ENCODE results near the gene ROBO1. TPM values are rescaled to one million over a fixed set of nuclear protein-coding genes. Genes with fewer than 3 reads are reported as not detected.

The ROBO1 gene
- total and polyA plus RNA-seq, 2 donors from 2014 or later, result 2.1 to 22.1 TPM

GRCh38 chr3:78589778-78590177 is 1178.0 kb downstream of the ROBO1 start:
- Histone ChIP-seq H3K4me1 (ENCODE audit: control insufficient read depth in 2 of 3, insufficient read depth in 2 of 3, low read depth in 1 of 3, low read length in 3 of 3) (no peaks in the 10 kb centered on the region), H3K4me3 (ENCODE audit: low read length in 3 of 3) (no peak overlapping the region), H3K36me3 (ENCODE audit: control insufficient read depth in 2 of 3, insufficient read depth in 3 of 3, low read length in 3 of 3) (no peaks in the 10 kb centered on the region), H3K9ac (ENCODE audit: low read length in 3 of 3) (no peak overlapping the region), H3K9me3 (ENCODE audit: control insufficient read depth in 2 of 3, insufficient read depth in 1 of 3, low read length in 3 of 3) (no peaks in the 10 kb centered on the region), H3K27me3 (ENCODE audit: control insufficient read depth, insufficient read depth, low read length) (no peaks in the 10 kb centered on the region), H3K27ac (ENCODE audit: low read depth in 2 of 2, low read length in 2 of 2) (no peak overlapping the region)
- TF ChIP-seq, protein P1, sequence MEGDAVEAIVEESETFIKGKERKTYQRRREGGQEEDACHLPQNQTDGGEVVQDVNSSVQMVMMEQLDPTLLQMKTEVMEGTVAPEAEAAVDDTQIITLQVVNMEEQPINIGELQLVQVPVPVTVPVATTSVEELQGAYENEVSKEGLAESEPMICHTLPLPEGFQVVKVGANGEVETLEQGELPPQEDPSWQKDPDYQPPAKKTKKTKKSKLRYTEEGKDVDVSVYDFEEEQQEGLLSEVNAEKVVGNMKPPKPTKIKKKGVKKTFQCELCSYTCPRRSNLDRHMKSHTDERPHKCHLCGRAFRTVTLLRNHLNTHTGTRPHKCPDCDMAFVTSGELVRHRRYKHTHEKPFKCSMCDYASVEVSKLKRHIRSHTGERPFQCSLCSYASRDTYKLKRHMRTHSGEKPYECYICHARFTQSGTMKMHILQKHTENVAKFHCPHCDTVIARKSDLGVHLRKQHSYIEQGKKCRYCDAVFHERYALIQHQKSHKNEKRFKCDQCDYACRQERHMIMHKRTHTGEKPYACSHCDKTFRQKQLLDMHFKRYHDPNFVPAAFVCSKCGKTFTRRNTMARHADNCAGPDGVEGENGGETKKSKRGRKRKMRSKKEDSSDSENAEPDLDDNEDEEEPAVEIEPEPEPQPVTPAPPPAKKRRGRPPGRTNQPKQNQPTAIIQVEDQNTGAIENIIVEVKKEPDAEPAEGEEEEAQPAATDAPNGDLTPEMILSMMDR (IDR thresholded peaks at IDR 0.05; ENCODE audit: borderline replicate concordance, extremely low read depth, insufficient read depth), result no peak
- FAIRE-seq (no peak), DNase-seq (peak in 1 of 5 donors; percentile 20)
- intact Hi-C loops (cut with DNase I), result no loop called here

DNA sequence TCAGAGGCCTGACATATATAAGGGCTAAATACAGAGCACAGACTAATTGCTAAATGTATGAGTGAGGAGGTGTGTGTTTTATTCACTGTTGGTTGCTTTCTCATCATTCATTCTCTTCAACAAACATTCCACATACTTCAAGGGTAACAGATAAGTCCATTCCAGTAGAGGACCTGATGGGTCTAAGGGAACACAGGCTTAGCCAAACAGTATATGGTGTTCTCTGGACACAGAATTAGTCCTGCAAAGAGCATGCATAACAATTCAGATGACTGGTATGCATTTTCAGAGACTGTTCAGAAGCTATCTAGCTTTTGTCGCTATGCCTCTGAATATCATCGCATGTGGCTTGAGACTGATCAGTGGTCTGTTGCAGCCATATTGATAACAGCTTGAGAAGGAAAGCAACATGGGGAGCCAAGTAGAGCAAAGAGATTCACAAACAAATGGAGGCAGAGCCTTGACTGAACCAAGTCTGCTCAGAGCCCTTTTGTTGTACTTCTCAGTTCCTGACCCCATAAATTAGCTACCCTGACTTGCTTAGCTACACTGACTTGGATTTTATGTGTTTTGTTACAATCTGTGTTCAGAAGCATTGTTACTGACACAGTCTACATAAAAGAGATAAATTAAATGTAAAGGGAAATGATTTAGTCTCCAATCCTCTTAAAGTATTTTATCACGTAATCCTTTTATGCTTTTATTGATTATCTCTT is 1178.7 kb downstream of the ROBO1 start:
- H3K4me3 ChIP-seq (ENCODE audit: low read length in 3 of 3), result no peak overlapping the region
- H3K9ac ChIP-seq (ENCODE audit: low read length in 3 of 3), result no peak overlapping the region
- intact Hi-C loops (cut with DNase I), result no loop called here
- H3K27ac ChIP-seq (ENCODE audit: low read depth in 2 of 2, low read length in 2 of 2), result no peak overlapping the region
- no peaks in the 10 kb centered on the region for H3K27me3 ChIP-seq (ENCODE audit: control insufficient read depth, insufficient read depth, low read length)
- no peaks in the 10 kb centered on the region for H3K36me3 ChIP-seq (ENCODE audit: control insufficient read depth in 2 of 3, insufficient read depth in 3 of 3, low read length in 3 of 3)
- H3K4me1 ChIP-seq (ENCODE audit: control insufficient read depth in 2 of 3, insufficient read depth in 2 of 3, low read depth in 1 of 3, low read length in 3 of 3), result no peaks in the 10 kb centered on the region
- TF ChIP-seq, protein P1 (IDR thresholded peaks at IDR 0.05; ENCODE audit: borderline replicate concordance, extremely low read depth, insufficient read depth), result no peak
- H3K9me3 ChIP-seq (ENCODE audit: control insufficient read depth in 2 of 3, insufficient read depth in 1 of 3, low read length in 3 of 3), result no peaks in the 10 kb centered on the region
- FAIRE-seq (no peak), DNase-seq (peak in 2 of 5 donors; percentile 62 to 69)

- no peak for FAIRE-seq
- Histone ChIP-seq H3K4me3 (ENCODE audit: low read length in 3 of 3) (no peak overlapping the region), H3K9me3 (ENCODE audit: control insufficient read depth in 2 of 3, insufficient read depth in 1 of 3, low read length in 3 of 3) (no peaks in the 10 kb centered on the region), H3K27me3 (ENCODE audit: control insufficient read depth, insufficient read depth, low read length) (no peaks in the 10 kb centered on the region), H3K9ac (ENCODE audit: low read length in 3 of 3) (no peak overlapping the region), H3K36me3 (ENCODE audit: control insufficient read depth in 2 of 3, insufficient read depth in 3 of 3, low read length in 3 of 3) (no peaks in the 10 kb centered on the region), H3K4me1 (ENCODE audit: control insufficient read depth in 2 of 3, insufficient read depth in 2 of 3, low read depth in 1 of 3, low read length in 3 of 3) (no peaks in the 10 kb centered on the region), H3K27ac (ENCODE audit: low read depth in 2 of 2, low read length in 2 of 2) (no peak overlapping the region)
- intact Hi-C loops (cut with DNase I), result no loop called here
- TF ChIP-seq, protein P1 (IDR thresholded peaks at IDR 0.05; ENCODE audit: borderline replicate concordance, extremely low read depth, insufficient read depth), result no peak
- DNase-seq, result no peak
Observed at GRCh38 chr3:78580681-78581080, 1187.1 kb downstream of the ROBO1 start.

Data from kidney (tissue), 14 donors.